SJCRH30 (cell line): ENCODE measurements around the gene FAM167B. TPM values are rescaled to one million over a fixed set of nuclear protein-coding genes. Genes with fewer than 3 reads are reported as not detected.
A peak's percentile ranks its signal among the peaks of the same experiment; 100 is the strongest.
"Not testable (repeated sequence)": the region's sequence is repeated elsewhere in the genome, so short reads cannot be mapped to it uniquely, and the experiment has no call there.

Source experiments
- DNase-seq, 2 experiments: peaks; one replicate each; pipeline ENCODE4 v3.0.0-alpha.2; 2015 to 2020
- H3K27ac ChIP-seq: fragments of 250-450 bp; sonication (Bioruptor Pico); 2 replicates; pipeline ENCODE4 v1.5.1; 2020; ENCODE audit warnings: mild to moderate bottlenecking, moderate library complexity
- H3K27me3 ChIP-seq: fragments of 250-450 bp; sonication (Bioruptor Pico); 2 replicates; pipeline ENCODE4 v1.5.1; 2020; ENCODE audit warnings: mild to moderate bottlenecking, moderate library complexity
- H3K36me3 ChIP-seq: fragments of 250-450 bp; sonication (Bioruptor Pico); 2 replicates; pipeline ENCODE4 v1.5.1; 2020; ENCODE audit warnings: mild to moderate bottlenecking, moderate library complexity
- H3K4me1 ChIP-seq: fragments of 250-450 bp; sonication (Bioruptor Pico); 2 replicates; pipeline ENCODE4 v1.5.1; 2020; ENCODE audit warnings: mild to moderate bottlenecking, moderate library complexity
- H3K4me3 ChIP-seq: fragments of 250-450 bp; sonication (Bioruptor Pico); 2 replicates; pipeline ENCODE4 v1.5.1; 2020; ENCODE audit warnings: mild to moderate bottlenecking, moderate library complexity
- H3K9me3 ChIP-seq: fragments of 250-450 bp; sonication (Bioruptor Pico); replicated peaks from 2 replicates; pipeline ENCODE4 v1.5.1; 2020; ENCODE audit warnings: mild to moderate bottlenecking, moderate library complexity
- total RNA-seq: library from RNA; depleted of rRNA; stranded (reverse); fragments of >200 nt; shearing (Covaris generic); gene quantifications from 2 replicates; pipeline ENCODE4 v1.2.3, GENCODE V29; 2014; rRNA removed

FAM167B gene
- total RNA-seq, 1 experiment from 2014 or later = not detected

DNA sequence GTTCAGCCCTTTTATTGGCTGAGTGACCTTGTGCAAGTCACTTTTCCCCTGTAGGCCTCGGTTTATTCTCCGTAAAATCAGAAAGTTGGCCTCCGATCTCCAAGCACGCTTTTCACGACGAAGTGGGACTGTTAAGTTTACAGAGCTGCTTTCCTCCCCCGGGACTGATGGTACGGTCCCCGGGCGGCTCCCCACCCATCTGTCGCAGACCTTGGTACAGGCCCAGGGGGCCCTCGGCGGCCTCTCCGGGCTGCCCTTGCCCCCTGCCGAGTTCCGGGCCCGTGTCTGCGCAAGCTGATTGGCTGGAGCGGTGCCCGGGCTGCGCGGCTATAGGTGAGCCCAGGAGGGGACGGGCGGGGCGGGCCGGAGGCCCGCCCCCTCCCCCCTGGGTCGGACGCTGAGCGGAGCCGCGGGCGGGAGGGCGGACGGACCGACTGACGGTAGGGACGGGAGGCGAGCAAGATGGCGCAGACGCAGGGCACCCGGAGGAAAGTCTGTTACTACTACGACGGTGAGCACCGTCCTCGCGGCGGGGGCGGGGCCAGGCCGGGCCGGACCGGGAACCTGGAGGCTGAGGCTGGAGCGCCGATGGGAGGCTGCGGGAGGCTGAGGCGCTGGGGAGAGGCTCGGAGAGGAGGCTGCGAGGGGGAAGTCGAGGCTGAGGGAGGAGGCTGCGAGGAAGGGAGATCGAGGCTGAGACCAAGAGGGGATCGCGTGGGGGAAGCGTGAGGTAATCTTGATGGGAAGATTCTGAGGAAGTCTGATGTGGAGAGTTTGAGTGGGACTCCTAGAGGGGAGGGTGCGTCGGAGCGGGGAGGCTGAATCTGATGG, 44.9 kb downstream of the FAM167B start, which contains the start of gene HDAC1:
HDAC1 (plus strand) TSS at position 376 of the 831 bp plus-strand sequence; CDS start at position 463, 87 bp downstream.
- Histone ChIP-seq H3K4me1 (0 out of 2 replicates have a peak, but pooled peaks cover 2% of the 10 kb centered on the region), H3K27ac (peak within 1 kb of the TSS; percentile 28), H3K36me3 (peaks cover under 1% of the 10 kb centered on the region; the same call in 1 of the 2 replicates), H3K4me3 (peak within 1 kb of the TSS; percentile 91), H3K27me3 (no peaks in the 10 kb centered on the region), H3K9me3 (no peaks in the 10 kb centered on the region)
- peak; percentile 99 for DNase-seq

DNA sequence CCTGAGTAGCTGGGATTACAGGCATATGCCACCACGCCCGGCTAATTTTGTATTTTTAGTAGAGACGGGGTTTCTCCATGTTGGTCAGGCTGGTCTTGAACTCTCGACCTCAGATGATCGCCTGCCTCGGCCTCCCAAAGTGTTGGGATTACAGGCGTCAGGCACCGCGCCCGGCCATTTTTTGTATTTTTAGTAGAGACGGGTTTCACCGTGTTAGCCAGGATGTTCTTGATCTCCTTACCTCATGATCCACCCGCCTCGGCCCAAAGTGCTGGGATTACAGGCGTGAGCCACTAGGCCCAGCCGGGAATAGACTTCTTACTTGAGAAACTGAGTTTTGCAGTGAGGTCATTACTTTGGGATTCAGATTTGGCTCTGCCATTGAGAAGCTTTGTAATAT, 51.2 kb downstream of the FAM167B start:
- H3K4me3 ChIP-seq, H3K27ac ChIP-seq, H3K27me3 ChIP-seq, DNase-seq, H3K9me3 ChIP-seq, H3K4me1 ChIP-seq: not testable (repeated sequence)
- peaks cover 23% of the 10 kb centered on the region for H3K36me3 ChIP-seq

Other genes starting within 250 kb of the FAM167B start
- gene KHDRBS1, start 233.4 kb upstream of the FAM167B start, total RNA-seq = 128 and 138 TPM in 2 replicates
- 11.1 and 11.6 TPM in 2 replicates for gene TMEM39B, start 174.3 kb upstream of the FAM167B start, total RNA-seq
- 55.1 and 56.4 TPM in 2 replicates for gene KPNA6, start 139.2 kb upstream of the FAM167B start, total RNA-seq
- 82.6 and 83.5 TPM in 2 replicates for gene TXLNA, start 67.5 kb upstream of the FAM167B start, total RNA-seq
- 8.8 and 11.3 TPM in 2 replicates for gene CCDC28B, start 46.6 kb upstream of the FAM167B start, total RNA-seq
- 5.6 and 6.1 TPM in 2 replicates for gene IQCC, start 41.6 kb upstream of the FAM167B start, total RNA-seq
- not detected in 2 replicates for gene DCDC2B, start 38.1 kb upstream of the FAM167B start, total RNA-seq
- gene TMEM234, start 24.9 kb upstream of the FAM167B start, total RNA-seq = 8.7 and 9.9 TPM in 2 replicates
- gene EIF3I, start 24.8 kb upstream of the FAM167B start, total RNA-seq = 290 and 295 TPM in 2 replicates
- 0.43 TPM in 1 of 2 replicates, not detected in the other for gene LCK, start 4.0 kb downstream of the FAM167B start, total RNA-seq
- 156 and 160 TPM in 2 replicates for gene HDAC1, start 44.9 kb downstream of the FAM167B start, total RNA-seq
- gene MARCKSL1, start 89.0 kb downstream of the FAM167B start, total RNA-seq = 207 and 208 TPM in 2 replicates
- 2.1 and 4.2 TPM in 2 replicates for gene FAM229A, start 115.3 kb downstream of the FAM167B start, total RNA-seq
- 1.0 and 1.2 TPM in 2 replicates for gene TSSK3, start 115.3 kb downstream of the FAM167B start, total RNA-seq
- gene BSDC1, start 147.2 kb downstream of the FAM167B start, total RNA-seq = 49.4 and 54.5 TPM in 2 replicates
- gene ZBTB8B, start 217.8 kb downstream of the FAM167B start, total RNA-seq = not detected in 2 replicates